ENCODE results near the gene CTPS1.
A peak's percentile ranks its signal among the peaks of the same experiment; 100 is the strongest.

The CTPS1 gene

GRCh38 chr1:40982721-40983120 lies 3.2 kb downstream of the CTPS1 start:
- no peaks in the 10 kb centered on the region for H3K9me3 Mint-ChIP-seq
- H3K27me3 Mint-ChIP-seq: no peaks in the 10 kb centered on the region
- peaks cover 47% of the 10 kb centered on the region for H3K36me3 Mint-ChIP-seq
- H3K27ac Mint-ChIP-seq: no peak overlapping the region
- peaks cover 60% of the 10 kb centered on the region for H3K4me1 Mint-ChIP-seq
- peak overlapping the region; percentile 96 for H3K4me3 Mint-ChIP-seq

DNA sequence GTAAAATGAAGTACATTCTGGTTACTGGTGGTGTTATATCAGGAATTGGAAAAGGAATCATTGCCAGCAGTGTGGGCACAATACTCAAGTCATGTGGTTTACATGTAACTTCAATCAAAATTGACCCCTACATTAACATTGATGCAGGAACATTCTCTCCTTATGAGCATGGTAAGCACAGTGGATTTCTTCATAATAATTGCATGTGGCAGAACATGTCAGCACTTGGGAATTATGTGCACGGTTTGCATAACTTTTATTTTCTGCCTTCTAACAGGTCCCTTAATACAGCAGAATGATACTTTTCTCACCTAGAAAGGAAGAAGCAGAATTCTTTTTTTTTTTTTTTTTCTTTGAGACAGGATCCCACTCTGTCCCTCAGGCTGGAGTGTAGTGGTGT lies 3.8 kb downstream of the CTPS1 start:
- Mint-ChIP-seq H3K27me3 (no peaks in the 10 kb centered on the region), H3K27ac (peak overlapping the region; percentile 94), H3K9me3 (no peaks in the 10 kb centered on the region), H3K4me1 (peaks cover 60% of the 10 kb centered on the region), H3K36me3 (peaks cover 49% of the 10 kb centered on the region), H3K4me3 (peak overlapping the region; percentile 70)

DNA sequence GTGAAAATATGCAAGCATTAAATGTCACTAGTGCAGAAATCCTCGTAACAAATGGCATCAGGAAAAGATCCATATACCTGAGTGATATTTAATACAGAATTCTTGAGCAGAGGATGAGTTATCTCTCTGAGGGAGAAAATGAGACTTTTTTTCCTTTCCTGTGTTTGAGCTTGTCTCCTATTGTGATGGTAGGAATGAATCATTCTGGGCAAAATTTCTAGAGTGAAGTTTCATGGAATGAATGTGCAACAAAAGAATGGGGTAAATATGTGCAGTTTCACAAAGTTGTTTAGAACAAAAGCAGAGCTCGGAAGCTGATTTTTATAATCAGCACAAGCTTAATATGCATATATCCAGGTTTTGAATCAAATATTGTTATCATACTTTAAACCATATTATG lies 4.6 kb downstream of the CTPS1 start:
- no peaks in the 10 kb centered on the region for H3K9me3 Mint-ChIP-seq
- H3K4me1 Mint-ChIP-seq: peaks cover 56% of the 10 kb centered on the region
- H3K27ac Mint-ChIP-seq: peak overlapping the region; percentile 94
- H3K36me3 Mint-ChIP-seq: peaks cover 55% of the 10 kb centered on the region
- H3K27me3 Mint-ChIP-seq: no peaks in the 10 kb centered on the region
- H3K4me3 Mint-ChIP-seq: peak overlapping the region; percentile 84

DNA sequence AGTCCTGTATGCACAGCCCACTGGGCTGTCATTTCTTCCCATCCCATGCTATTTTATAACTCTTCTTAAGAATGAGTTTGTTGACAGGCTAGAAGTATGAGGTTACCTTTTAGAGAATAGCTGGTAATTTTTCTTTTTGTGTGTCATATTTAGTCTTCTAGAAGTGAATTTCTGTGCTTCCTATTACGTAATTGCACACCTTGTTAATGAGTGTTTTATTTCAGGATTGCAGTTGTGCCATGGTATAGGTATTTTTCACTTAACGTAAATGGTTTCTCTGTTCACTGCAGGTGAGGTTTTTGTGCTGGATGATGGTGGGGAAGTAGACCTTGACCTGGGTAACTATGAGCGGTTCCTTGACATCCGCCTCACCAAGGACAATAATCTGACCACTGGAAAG lies 5.0 kb downstream of the CTPS1 start:
- no peaks in the 10 kb centered on the region for H3K9me3 Mint-ChIP-seq
- H3K27me3 Mint-ChIP-seq: no peaks in the 10 kb centered on the region
- H3K27ac Mint-ChIP-seq: peak overlapping the region; percentile 94
- H3K4me1 Mint-ChIP-seq: peaks cover 56% of the 10 kb centered on the region
- peaks cover 60% of the 10 kb centered on the region for H3K36me3 Mint-ChIP-seq
- H3K4me3 Mint-ChIP-seq: peak overlapping the region; percentile 84

- H3K36me3 Mint-ChIP-seq: peaks cover 65% of the 10 kb centered on the region
- H3K27ac Mint-ChIP-seq: peak overlapping the region; percentile 87
- H3K4me3 Mint-ChIP-seq: peak overlapping the region; percentile 34
- no peaks in the 10 kb centered on the region for H3K27me3 Mint-ChIP-seq
- H3K9me3 Mint-ChIP-seq: no peaks in the 10 kb centered on the region
- H3K4me1 Mint-ChIP-seq: peaks cover 56% of the 10 kb centered on the region
Observed at GRCh38 chr1:40985161-40985560, 5.7 kb downstream of the CTPS1 start.

GRCh38 chr1:40985875-40986274 lies 6.4 kb downstream of the CTPS1 start:
- peak overlapping the region; percentile 87 for H3K27ac Mint-ChIP-seq
- peak overlapping the region; percentile 34 for H3K4me3 Mint-ChIP-seq
- H3K36me3 Mint-ChIP-seq: peaks cover 67% of the 10 kb centered on the region
- H3K4me1 Mint-ChIP-seq: peaks cover 53% of the 10 kb centered on the region
- no peaks in the 10 kb centered on the region for H3K27me3 Mint-ChIP-seq
- H3K9me3 Mint-ChIP-seq: no peaks in the 10 kb centered on the region

- H3K36me3 Mint-ChIP-seq: peaks cover 66% of the 10 kb centered on the region
- no peaks in the 10 kb centered on the region for H3K27me3 Mint-ChIP-seq
- peaks cover 49% of the 10 kb centered on the region for H3K4me1 Mint-ChIP-seq
- H3K9me3 Mint-ChIP-seq: no peaks in the 10 kb centered on the region
- peak overlapping the region; percentile 34 for H3K4me3 Mint-ChIP-seq
- peak overlapping the region; percentile 84 for H3K27ac Mint-ChIP-seq
Observed at GRCh38 chr1:40986328-40986783, 6.9 kb downstream of the CTPS1 start.

- H3K36me3 Mint-ChIP-seq: peaks cover 65% of the 10 kb centered on the region
- H3K27me3 Mint-ChIP-seq: no peaks in the 10 kb centered on the region
- H3K9me3 Mint-ChIP-seq: no peaks in the 10 kb centered on the region
- H3K4me3 Mint-ChIP-seq: no peak overlapping the region
- H3K4me1 Mint-ChIP-seq: peaks cover 43% of the 10 kb centered on the region
- H3K27ac Mint-ChIP-seq: no peak overlapping the region
Observed at GRCh38 chr1:40986956-40987355, 7.5 kb downstream of the CTPS1 start.

DNA sequence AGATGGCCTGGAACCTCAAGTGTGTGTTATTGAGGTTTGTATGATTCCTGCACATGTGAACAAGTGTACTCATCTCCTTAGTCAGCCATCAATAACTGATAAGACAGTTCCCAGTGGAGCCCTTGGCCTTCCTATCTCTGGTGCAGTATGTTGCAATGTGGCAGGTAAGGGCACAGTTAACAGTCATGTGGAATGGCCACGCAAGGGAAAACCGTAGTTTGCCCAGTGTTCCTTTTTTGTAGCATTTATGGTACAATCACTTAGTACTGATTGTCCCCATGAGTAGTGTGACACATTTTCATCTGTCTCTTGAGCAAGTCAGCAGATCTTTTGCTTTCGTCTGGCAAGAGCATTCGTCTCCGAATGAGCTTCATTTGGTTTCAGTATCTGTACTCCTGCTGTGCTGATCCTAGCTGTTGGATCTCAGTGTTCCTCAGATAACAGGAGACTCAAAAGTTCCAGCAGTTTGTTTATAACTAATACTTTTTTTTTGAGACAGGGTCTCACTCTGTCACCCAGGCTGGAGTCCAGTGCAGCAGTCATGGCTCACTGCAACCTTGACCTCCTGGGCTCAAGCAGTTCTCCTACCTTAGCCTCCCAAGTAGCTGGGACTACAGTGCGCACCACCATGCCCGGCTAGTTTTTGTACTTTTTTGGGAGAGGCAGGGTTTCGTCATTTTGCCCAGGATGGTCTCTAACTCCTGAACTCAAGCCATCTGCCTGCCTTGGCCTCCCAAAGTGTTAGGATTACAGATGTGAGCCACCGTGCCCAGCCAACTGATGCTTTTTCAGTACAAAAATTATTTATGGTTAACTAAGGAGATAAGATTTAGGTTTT lies 8.2 kb downstream of the CTPS1 start:
- H3K27ac Mint-ChIP-seq: no peak overlapping the region
- H3K27me3 Mint-ChIP-seq: no peaks in the 10 kb centered on the region
- peaks cover 40% of the 10 kb centered on the region for H3K4me1 Mint-ChIP-seq
- H3K36me3 Mint-ChIP-seq: peaks cover 64% of the 10 kb centered on the region
- H3K4me3 Mint-ChIP-seq: no peak overlapping the region
- H3K9me3 Mint-ChIP-seq: no peaks in the 10 kb centered on the region

DNA sequence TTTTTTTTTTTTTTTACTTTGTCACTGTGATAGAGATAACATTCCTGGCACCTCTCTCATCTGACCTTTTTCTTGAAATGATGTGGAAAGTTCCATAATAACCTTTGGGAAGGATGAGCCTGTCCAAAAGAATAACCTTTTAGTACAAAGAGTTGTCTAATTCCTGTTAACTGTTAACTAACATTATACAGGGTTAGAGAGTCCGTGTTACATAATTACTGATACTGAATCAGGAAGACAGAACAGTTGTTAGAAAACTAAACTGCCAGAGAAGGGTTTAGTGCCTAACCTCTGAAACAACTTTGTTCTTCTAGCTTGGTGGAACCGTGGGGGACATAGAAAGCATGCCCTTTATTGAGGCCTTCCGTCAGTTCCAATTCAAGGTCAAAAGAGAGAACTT lies 8.8 kb downstream of the CTPS1 start:
- Mint-ChIP-seq H3K27me3 (no peaks in the 10 kb centered on the region), H3K27ac (peak overlapping the region; percentile 59), H3K9me3 (no peaks in the 10 kb centered on the region), H3K4me3 (no peak overlapping the region), H3K4me1 (peaks cover 34% of the 10 kb centered on the region), H3K36me3 (peaks cover 62% of the 10 kb centered on the region)

GRCh38 chr1:40989066-40989465 lies 9.6 kb downstream of the CTPS1 start:
- Mint-ChIP-seq H3K4me3 (no peak overlapping the region), H3K27ac (no peak overlapping the region), H3K27me3 (no peaks in the 10 kb centered on the region), H3K9me3 (no peaks in the 10 kb centered on the region), H3K4me1 (peaks cover 26% of the 10 kb centered on the region), H3K36me3 (peaks cover 58% of the 10 kb centered on the region)

DNA sequence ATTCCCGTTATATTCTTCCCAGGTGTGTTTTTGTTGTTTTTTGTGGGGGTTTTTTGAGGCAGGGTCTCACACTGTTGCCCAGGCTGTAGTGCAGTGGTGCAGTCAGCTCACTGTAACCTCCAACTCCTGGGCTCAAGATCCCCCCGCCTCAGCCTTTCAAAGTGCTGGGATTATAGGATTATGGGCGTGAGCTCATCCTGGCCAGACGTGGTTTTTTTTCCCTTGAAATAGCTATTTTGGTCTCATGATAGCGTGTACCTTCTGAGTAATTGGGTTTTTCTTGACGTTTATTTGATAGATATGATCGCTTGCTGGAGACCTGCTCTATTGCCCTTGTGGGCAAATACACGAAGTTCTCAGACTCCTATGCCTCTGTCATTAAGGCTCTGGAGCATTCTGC lies 17.6 kb downstream of the CTPS1 start:
- H3K27ac Mint-ChIP-seq: no peak overlapping the region
- peaks cover 27% of the 10 kb centered on the region for H3K36me3 Mint-ChIP-seq
- no peaks in the 10 kb centered on the region for H3K9me3 Mint-ChIP-seq
- H3K4me3 Mint-ChIP-seq: no peak overlapping the region
- H3K27me3 Mint-ChIP-seq: no peaks in the 10 kb centered on the region
- H3K4me1 Mint-ChIP-seq: peaks cover 6% of the 10 kb centered on the region

- Mint-ChIP-seq H3K27ac (no peak overlapping the region), H3K9me3 (no peaks in the 10 kb centered on the region), H3K36me3 (peaks cover 31% of the 10 kb centered on the region), H3K4me3 (no peak overlapping the region), H3K27me3 (no peaks in the 10 kb centered on the region), H3K4me1 (peaks cover 19% of the 10 kb centered on the region)
Observed at GRCh38 chr1:40998668-40999067, 19.2 kb downstream of the CTPS1 start.

- Mint-ChIP-seq H3K36me3 (peaks cover 27% of the 10 kb centered on the region), H3K9me3 (no peaks in the 10 kb centered on the region), H3K4me1 (peaks cover 22% of the 10 kb centered on the region), H3K4me3 (peak overlapping the region; percentile 16), H3K27me3 (no peaks in the 10 kb centered on the region), H3K27ac (no peak overlapping the region)
Observed at GRCh38 chr1:41003127-41003639, 23.7 kb downstream of the CTPS1 start.

GRCh38 chr1:41003640-41004220 lies 24.2 kb downstream of the CTPS1 start:
- Mint-ChIP-seq H3K4me1 (peaks cover 22% of the 10 kb centered on the region), H3K27ac (no peak overlapping the region), H3K27me3 (no peaks in the 10 kb centered on the region), H3K4me3 (no peak overlapping the region), H3K9me3 (no peaks in the 10 kb centered on the region), H3K36me3 (peaks cover 28% of the 10 kb centered on the region)

DNA sequence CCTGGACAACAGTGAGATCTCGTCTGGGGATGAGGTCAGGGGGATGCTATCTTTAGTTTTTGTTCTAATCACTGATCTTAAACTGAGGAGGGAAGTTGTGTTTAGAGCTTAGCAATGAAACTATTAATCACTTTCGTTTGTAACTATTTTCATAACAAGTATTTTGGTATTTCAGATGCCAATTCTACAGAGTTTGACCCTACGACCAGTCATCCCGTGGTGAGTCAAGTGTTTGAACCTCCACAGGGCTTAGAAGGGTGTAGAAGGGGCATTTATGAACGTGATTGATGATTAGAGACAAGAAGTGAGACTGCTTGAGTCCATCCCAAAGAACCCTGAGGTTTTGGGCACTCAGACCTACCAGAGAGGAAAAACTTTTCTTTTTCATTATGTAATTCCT lies 26.4 kb downstream of the CTPS1 start:
- Mint-ChIP-seq H3K27ac (no peak overlapping the region), H3K36me3 (peaks cover 28% of the 10 kb centered on the region)

More for the DNA sequence above, 26.4 kb downstream of the CTPS1 start:
- H3K27me3 Mint-ChIP-seq: no peaks in the 10 kb centered on the region
- peaks cover 22% of the 10 kb centered on the region for H3K4me1 Mint-ChIP-seq
- no peaks in the 10 kb centered on the region for H3K9me3 Mint-ChIP-seq
- H3K4me3 Mint-ChIP-seq: no peak overlapping the region
